WTC11 (cell line): Measurements from ENCODE around the gene FEM1B. TPM values are rescaled to one million over a fixed set of nuclear protein-coding genes. Genes with fewer than 3 reads are reported as not detected.
A peak's percentile ranks its signal among the peaks of the same experiment; 100 is the strongest.

Source experiments
- ATF1 ChIP-seq: sonication (generic); formaldehyde crosslinking; IDR thresholded peaks from 2 replicates; pipeline ENCODE4 v1.8.1; 2023; ENCODE audit warnings: mild to moderate bottlenecking, moderate library complexity, missing genetic modification reagents
- E2F1 ChIP-seq: sonication (generic); formaldehyde crosslinking; IDR thresholded peaks from 2 replicates; pipeline ENCODE4 v1.8.0; 2022; ENCODE audit warnings: mild to moderate bottlenecking, missing genetic modification reagents
- ESRRA ChIP-seq: sonication (generic); formaldehyde crosslinking; IDR thresholded peaks from 2 replicates; pipeline ENCODE4 v1.8.1; 2022; ENCODE audit warnings: mild to moderate bottlenecking, missing genetic modification reagents, borderline replicate concordance
- FOXK1 ChIP-seq: sonication (generic); formaldehyde crosslinking; IDR thresholded peaks from 2 replicates; pipeline ENCODE4 v1.8.0; 2022; ENCODE audit warnings: mild to moderate bottlenecking, moderate library complexity, missing genetic modification reagents
- GTF2I ChIP-seq: fragments of 250-450 bp; sonication (Bioruptor Pico); conservative IDR thresholded peaks from 2 replicates; pipeline ENCODE4 v1.4.0; 2021; ENCODE audit warnings: mild to moderate bottlenecking
- MXD4 ChIP-seq: fragments of 250-450 bp; sonication (Bioruptor Pico); IDR thresholded peaks from 2 replicates; pipeline ENCODE4 v1.8.0; 2021; ENCODE audit warnings: mild to moderate bottlenecking, moderate library complexity, borderline replicate concordance
- NFE2L1 ChIP-seq: sonication (generic); formaldehyde crosslinking; IDR thresholded peaks from 2 replicates; pipeline ENCODE4 v1.8.1; 2023; ENCODE audit warnings: missing genetic modification reagents
- NFYB ChIP-seq: sonication (generic); formaldehyde crosslinking; conservative IDR thresholded peaks from 2 replicates; pipeline ENCODE4 v1.8.0; 2022; ENCODE audit warnings: low read depth, missing genetic modification reagents
- OVOL2 ChIP-seq: fragments of 250-450 bp; sonication (Bioruptor Pico); IDR thresholded peaks from 2 replicates; pipeline ENCODE4 v1.9.0; 2021; ENCODE audit warnings: mild to moderate bottlenecking, borderline replicate concordance
- RORB ChIP-seq: fragments of 250-450 bp; sonication (Bioruptor Pico); IDR thresholded peaks from 2 replicates; pipeline ENCODE4 v1.9.0; 2021; ENCODE audit warnings: mild to moderate bottlenecking
- SMAD3 ChIP-seq: sonication (generic); formaldehyde crosslinking; IDR thresholded peaks from 2 replicates; pipeline ENCODE4 v1.8.0; 2022; ENCODE audit warnings: missing genetic modification reagents, mild to moderate bottlenecking, borderline replicate concordance
- SMAD4 ChIP-seq: sonication (generic); formaldehyde crosslinking; IDR thresholded peaks from 2 replicates; pipeline ENCODE4 v1.8.0; 2022; ENCODE audit warnings: mild to moderate bottlenecking, missing genetic modification reagents
- SOX15 ChIP-seq: fragments of 250-450 bp; sonication (Bioruptor Pico); IDR thresholded peaks from 2 replicates; pipeline ENCODE4 v1.9.0; 2021; ENCODE audit warnings: mild to moderate bottlenecking
- SP1 ChIP-seq: sonication (generic); formaldehyde crosslinking; conservative IDR thresholded peaks from 2 replicates; pipeline ENCODE4 v1.8.1; 2022; ENCODE audit warnings: missing genetic modification reagents
- STAT6 ChIP-seq: sonication (generic); formaldehyde crosslinking; conservative IDR thresholded peaks from 2 replicates; pipeline ENCODE4 v1.8.1; 2023; ENCODE audit warnings: mild to moderate bottlenecking, low read depth, missing genetic modification reagents, moderate library complexity
- TCF7 ChIP-seq: sonication (generic); formaldehyde crosslinking; IDR thresholded peaks from 2 replicates; pipeline ENCODE4 v1.8.0; 2022; ENCODE audit warnings: mild to moderate bottlenecking, low read depth, missing genetic modification reagents, moderate library complexity
- ZMAT4 ChIP-seq: fragments of 250-450 bp; sonication (Bioruptor Pico); IDR thresholded peaks from 2 replicates; pipeline ENCODE4 v1.9.0; 2021; ENCODE audit warnings: mild to moderate bottlenecking
- ZNF138 ChIP-seq: sonication (generic); formaldehyde crosslinking; conservative IDR thresholded peaks from 2 replicates; pipeline ENCODE4 v1.8.1; 2022; ENCODE audit warnings: mild to moderate bottlenecking, moderate library complexity, missing genetic modification reagents
- ZNF281 ChIP-seq: sonication (generic); formaldehyde crosslinking; IDR thresholded peaks from 2 replicates; pipeline ENCODE4 v1.8.0; 2023; ENCODE audit warnings: mild to moderate bottlenecking, missing genetic modification reagents
- ZNF416 ChIP-seq: fragments of 250-450 bp; sonication (Bioruptor Pico); IDR thresholded peaks from 2 replicates; pipeline ENCODE4 v1.9.0; 2021; ENCODE audit warnings: mild to moderate bottlenecking, inconsistent platforms
- ZNF512 ChIP-seq: sonication (generic); formaldehyde crosslinking; IDR thresholded peaks from 2 replicates; pipeline ENCODE4 v1.8.1; 2022; ENCODE audit warnings: missing genetic modification reagents, borderline replicate concordance
- total RNA-seq: library from RNA; stranded (reverse); gene quantifications from 3 replicates; pipeline ENCODE4 v1.2.3, GENCODE V29; 2021
- TF ChIP-seq, protein P1 (sequence below): sonication (generic); formaldehyde crosslinking; IDR thresholded peaks from 2 replicates; pipeline ENCODE4 v1.8.1; 2023; ENCODE audit warnings: mild to moderate bottlenecking, moderate library complexity, missing genetic modification reagents
- TF ChIP-seq, protein P2 (sequence below): fragments of 250-450 bp; sonication (Bioruptor Pico); IDR thresholded peaks from 2 replicates; pipeline ENCODE4 v2.1.2; 2022; ENCODE audit warnings: mild to moderate bottlenecking, moderate library complexity
- TF ChIP-seq, protein P3 (sequence below): sonication (generic); formaldehyde crosslinking; IDR thresholded peaks from 2 replicates; pipeline ENCODE4 v1.8.1; 2023; ENCODE audit warnings: mild to moderate bottlenecking, missing genetic modification reagents, moderate library complexity
- TF ChIP-seq, protein P4 (sequence below): fragments of 250-450 bp; sonication (Bioruptor Pico); IDR thresholded peaks from 2 replicates; pipeline ENCODE4 v1.8.0; 2021; ENCODE audit warnings: mild to moderate bottlenecking

The FEM1B gene
- total RNA-seq, 1 experiment from 2014 or later: 64.8 TPM

DNA sequence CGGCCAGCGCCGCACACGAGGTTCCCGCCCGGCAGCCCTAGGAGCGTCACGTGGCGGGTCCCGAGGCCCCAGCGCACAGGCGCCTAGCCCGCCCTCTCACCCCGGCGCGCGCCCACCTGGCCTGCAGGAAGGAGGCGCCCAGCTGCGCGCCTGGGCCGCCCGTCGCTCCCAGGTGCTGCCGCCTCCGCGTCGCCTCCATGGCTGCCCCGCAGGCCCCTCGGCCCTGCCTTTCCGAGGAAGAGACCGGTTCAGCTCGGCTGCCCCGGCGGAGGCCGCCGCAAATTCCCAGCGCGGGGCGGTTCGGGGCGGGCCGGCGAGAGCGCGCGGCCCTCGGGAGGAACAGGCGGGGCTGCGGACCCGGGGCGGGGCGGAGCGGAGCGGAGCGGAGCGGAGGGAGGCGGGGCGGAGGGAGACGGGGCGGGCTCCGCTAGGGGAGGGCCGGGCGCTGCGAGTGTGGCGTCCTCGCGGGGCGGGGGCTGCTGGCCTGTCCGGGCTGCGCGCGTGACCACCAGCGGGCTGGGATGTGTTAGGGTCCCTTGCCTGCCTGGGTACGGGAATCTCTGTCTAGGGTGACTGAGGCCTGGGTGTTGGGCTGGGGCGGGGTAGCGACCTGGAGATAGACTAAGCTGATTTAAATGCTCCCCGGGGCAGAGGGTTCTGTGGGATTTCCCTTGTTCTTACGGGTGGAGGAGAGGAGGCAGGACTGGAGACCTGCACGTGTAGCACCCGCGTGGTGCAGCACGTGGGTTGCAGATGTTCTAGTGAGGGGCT, 48.0 kb upstream of the FEM1B start, which contains the start of gene CLN6 (continued):
- TF ChIP-seq, protein P1, sequence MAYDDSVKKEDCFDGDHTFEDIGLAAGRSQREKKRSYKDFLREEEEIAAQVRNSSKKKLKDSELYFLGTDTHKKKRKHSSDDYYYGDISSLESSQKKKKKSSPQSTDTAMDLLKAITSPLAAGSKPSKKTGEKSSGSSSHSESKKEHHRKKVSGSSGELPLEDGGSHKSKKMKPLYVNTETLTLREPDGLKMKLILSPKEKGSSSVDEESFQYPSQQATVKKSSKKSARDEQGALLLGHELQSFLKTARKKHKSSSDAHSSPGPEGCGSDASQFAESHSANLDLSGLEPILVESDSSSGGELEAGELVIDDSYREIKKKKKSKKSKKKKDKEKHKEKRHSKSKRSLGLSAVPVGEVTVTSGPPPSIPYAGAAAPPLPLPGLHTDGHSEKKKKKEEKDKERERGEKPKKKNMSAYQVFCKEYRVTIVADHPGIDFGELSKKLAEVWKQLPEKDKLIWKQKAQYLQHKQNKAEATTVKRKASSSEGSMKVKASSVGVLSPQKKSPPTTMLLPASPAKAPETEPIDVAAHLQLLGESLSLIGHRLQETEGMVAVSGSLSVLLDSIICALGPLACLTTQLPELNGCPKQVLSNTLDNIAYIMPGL (CRISPR knock-in tag): peak; percentile 79
- TF ChIP-seq, protein P2, sequence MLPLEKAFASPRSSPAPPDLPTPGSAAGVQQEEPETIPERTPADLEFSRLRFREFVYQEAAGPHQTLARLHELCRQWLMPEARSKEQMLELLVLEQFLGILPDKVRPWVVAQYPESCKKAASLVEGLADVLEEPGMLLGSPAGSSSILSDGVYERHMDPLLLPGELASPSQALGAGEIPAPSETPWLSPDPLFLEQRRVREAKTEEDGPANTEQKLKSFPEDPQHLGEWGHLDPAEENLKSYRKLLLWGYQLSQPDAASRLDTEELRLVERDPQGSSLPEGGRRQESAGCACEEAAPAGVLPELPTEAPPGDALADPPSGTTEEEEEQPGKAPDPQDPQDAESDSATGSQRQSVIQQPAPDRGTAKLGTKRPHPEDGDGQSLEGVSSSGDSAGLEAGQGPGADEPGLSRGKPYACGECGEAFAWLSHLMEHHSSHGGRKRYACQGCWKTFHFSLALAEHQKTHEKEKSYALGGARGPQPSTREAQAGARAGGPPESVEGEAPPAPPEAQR (CRISPR knock-in tag): no peak
- TF ChIP-seq ZNF416 (CRISPR knock-in tag): no peak
- 0 out of 2 replicates have a peak, but pooled peaks have one; percentile 33 for TF ChIP-seq FOXK1 (CRISPR knock-in tag)
- no peak for TF ChIP-seq GTF2I (CRISPR knock-in tag)
- TF ChIP-seq ZMAT4 (CRISPR knock-in tag): no peak
- no peak for TF ChIP-seq SOX15 (CRISPR knock-in tag)
- no peak for TF ChIP-seq RORB (CRISPR knock-in tag)
- TF ChIP-seq, protein P3, sequence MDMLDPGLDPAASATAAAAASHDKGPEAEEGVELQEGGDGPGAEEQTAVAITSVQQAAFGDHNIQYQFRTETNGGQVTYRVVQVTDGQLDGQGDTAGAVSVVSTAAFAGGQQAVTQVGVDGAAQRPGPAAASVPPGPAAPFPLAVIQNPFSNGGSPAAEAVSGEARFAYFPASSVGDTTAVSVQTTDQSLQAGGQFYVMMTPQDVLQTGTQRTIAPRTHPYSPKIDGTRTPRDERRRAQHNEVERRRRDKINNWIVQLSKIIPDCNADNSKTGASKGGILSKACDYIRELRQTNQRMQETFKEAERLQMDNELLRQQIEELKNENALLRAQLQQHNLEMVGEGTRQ: peak; percentile 96
- no peak for TF ChIP-seq ZNF512
- TF ChIP-seq SMAD3 (CRISPR knock-in tag): peak; percentile 76; the same call in 1 of the 2 replicates
- no peak for TF ChIP-seq ZNF281 (CRISPR knock-in tag)
- peak; percentile 84; the same call in 1 of the 2 replicates for TF ChIP-seq NFE2L1
- TF ChIP-seq E2F1: no peak
- TF ChIP-seq, protein P4, sequence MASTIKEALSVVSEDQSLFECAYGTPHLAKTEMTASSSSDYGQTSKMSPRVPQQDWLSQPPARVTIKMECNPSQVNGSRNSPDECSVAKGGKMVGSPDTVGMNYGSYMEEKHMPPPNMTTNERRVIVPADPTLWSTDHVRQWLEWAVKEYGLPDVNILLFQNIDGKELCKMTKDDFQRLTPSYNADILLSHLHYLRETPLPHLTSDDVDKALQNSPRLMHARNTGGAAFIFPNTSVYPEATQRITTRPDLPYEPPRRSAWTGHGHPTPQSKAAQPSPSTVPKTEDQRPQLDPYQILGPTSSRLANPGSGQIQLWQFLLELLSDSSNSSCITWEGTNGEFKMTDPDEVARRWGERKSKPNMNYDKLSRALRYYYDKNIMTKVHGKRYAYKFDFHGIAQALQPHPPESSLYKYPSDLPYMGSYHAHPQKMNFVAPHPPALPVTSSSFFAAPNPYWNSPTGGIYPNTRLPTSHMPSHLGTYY (CRISPR knock-in tag): no peak
- TF ChIP-seq NFYB (CRISPR knock-in tag): 0 out of 2 replicates have a peak, but pooled peaks have one; percentile 28
- peak; percentile 82 for TF ChIP-seq ZNF138 (CRISPR knock-in tag)
- peak; percentile 72; the same call in 1 of the 2 replicates for TF ChIP-seq SP1 (CRISPR knock-in tag)
- no peak for TF ChIP-seq ATF1 (CRISPR knock-in tag)
- TF ChIP-seq STAT6 (CRISPR knock-in tag): no peak
- TF ChIP-seq TCF7 (CRISPR knock-in tag): no peak
- TF ChIP-seq OVOL2: no peak
- no peak for TF ChIP-seq SMAD4 (CRISPR knock-in tag)
- peak; percentile 55; the same call in 1 of the 2 replicates for TF ChIP-seq ESRRA
- TF ChIP-seq MXD4 (CRISPR knock-in tag): no peak
